Transverse colon (tissue), 4 donors: Measurements from ENCODE around the gene DDX42.

ENCODE experiments used
- CTCF ChIP-seq, 5 experiments: fragments of 200-600 bp in 3 of 5; fragments of 450-650 bp in 2 of 5; sonication (generic) in 3 of 5; IDR thresholded peaks; 1 replicate in 2 of 5; 2 replicates in 3 of 5; pipeline ENCODE4 v1.5.1; 2016 to 2017; ENCODE audit warnings: antibody characterized with exemption in 5 of 5, inconsistent platforms in 3 of 5, mild to moderate bottlenecking in 2 of 5, moderate library complexity in 1 of 5
- POLR2A ChIP-seq: fragments of 450-650 bp; IDR thresholded peaks from one replicate; pipeline ENCODE4 v1.6.1; 2016; ENCODE audit warnings: antibody characterized with exemption, mild to moderate bottlenecking, moderate library complexity
- POLR2AphosphoS5 ChIP-seq, 3 donors: sonication (generic); formaldehyde crosslinking; IDR thresholded peaks; one replicate each; pipeline ENCODE4 v1.6.1; 2016; ENCODE audit warnings: antibody characterized with exemption in 3 of 3

GRCh38 chr17:63831505-63831904 is 57.5 kb downstream of the DDX42 start:
- TF ChIP-seq POLR2A (no peak), CTCF (IDR thresholded peaks at IDR 0.05) (no peak), POLR2AphosphoS5 (IDR thresholded peaks at IDR 0.05) (no peak)
